Heart left ventricle (tissue), 13 donors: ENCODE measurements around the gene GID4.

Source experiments
- POLR2A ChIP-seq, 2 donors: fragments of 450-650 bp; IDR thresholded peaks; one replicate each; pipeline ENCODE4 v1.6.1; 2017; ENCODE audit warnings: antibody characterized with exemption in 2 of 2, mild to moderate bottlenecking in 2 of 2, moderate library complexity in 2 of 2
- TF ChIP-seq, protein P1 (sequence below), 12 donors: fragments of 200-600 bp; sonication (generic) in 4 of 12; IDR thresholded peaks; one replicate each; pipeline versions ENCODE4 v1.5.0 to v1.8.0; 2018 to 2022; ENCODE audit warnings: antibody characterized with exemption in 12 of 12, mild to moderate bottlenecking in 5 of 12
- donor health status: ischemic (EF 13 %, LVEDD 7.1; RV severe dilation, severe dysfunction).
- donor health status: DM: no; HTN: yes; CAD: no.
- donor health status: DM: no; HTN: no; CAD: no.
- donor health status: ischemic (EF 25% LVEDD 6.9; RV normal size, moderate dysfunction).
- donor health status: ischemic (EF 25% LVEDD 5.7; RV mildly dilated, moderate dysfunction).
- donor health status: ischemic (EF 35%, LVEDD 5.7; RV mildly dilated, moderate dysfunction).
- donor health status: nonischemic (EF 11% LVEDD 7.7; RV severe dilation, severe dysfunction).
- donor health status: DM: yes; HTN: yes; CAD: no.
- donor health status: PGD.
- donor health status: ischemic (EF 29% LVEDD 5.4; RV normal size, mild dysfunction).
- donor health status: nonischemic (EF 23%, LVEDD 6.1; RV moderate dilation, normal function).

DNA sequence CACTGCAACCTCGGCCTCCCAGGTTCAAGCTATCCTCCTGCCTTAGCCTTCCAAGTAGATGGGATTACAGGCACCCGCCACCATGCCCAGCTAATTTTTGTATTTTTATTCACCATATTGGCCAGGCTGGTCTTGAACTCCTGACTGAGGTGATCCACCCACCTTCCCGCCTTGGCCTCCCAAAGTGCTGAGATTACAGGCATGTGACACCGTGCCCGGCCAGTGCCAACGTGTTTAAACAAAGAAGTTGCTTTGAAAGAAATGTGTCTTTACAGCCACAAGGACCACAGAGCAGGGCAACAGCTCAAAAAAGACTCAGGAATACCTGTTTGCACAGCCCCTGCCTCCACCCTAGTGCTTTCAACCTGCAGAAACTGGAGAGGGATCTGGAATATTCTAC lies 25.2 kb upstream of the GID4 start:
- TF ChIP-seq POLR2A (IDR thresholded peaks at IDR 0.05) = no peak
- TF ChIP-seq, protein P1, sequence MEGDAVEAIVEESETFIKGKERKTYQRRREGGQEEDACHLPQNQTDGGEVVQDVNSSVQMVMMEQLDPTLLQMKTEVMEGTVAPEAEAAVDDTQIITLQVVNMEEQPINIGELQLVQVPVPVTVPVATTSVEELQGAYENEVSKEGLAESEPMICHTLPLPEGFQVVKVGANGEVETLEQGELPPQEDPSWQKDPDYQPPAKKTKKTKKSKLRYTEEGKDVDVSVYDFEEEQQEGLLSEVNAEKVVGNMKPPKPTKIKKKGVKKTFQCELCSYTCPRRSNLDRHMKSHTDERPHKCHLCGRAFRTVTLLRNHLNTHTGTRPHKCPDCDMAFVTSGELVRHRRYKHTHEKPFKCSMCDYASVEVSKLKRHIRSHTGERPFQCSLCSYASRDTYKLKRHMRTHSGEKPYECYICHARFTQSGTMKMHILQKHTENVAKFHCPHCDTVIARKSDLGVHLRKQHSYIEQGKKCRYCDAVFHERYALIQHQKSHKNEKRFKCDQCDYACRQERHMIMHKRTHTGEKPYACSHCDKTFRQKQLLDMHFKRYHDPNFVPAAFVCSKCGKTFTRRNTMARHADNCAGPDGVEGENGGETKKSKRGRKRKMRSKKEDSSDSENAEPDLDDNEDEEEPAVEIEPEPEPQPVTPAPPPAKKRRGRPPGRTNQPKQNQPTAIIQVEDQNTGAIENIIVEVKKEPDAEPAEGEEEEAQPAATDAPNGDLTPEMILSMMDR (IDR thresholded peaks at IDR 0.05) = no peak
